Osteocyte (in vitro differentiated cells): Measurements from ENCODE around the gene DIAPH3. TPM values are rescaled to one million over a fixed set of nuclear protein-coding genes. Genes with fewer than 3 reads are reported as not detected.

Experiments
- DNase-seq: peaks from one replicate; pipeline ENCODE4 v3.0.0; 2021; ENCODE audit warnings: mixed read lengths; ENCODE audit not compliant: unreplicated experiment; ENCODE audit errors: extremely low spot score
- H3K27ac Mint-ChIP-seq: one replicate; pipeline ENCODE4 v1.8.0; 2021; ENCODE audit warnings: mild to moderate bottlenecking, mixed read lengths; ENCODE audit not compliant: unreplicated experiment
- H3K27me3 Mint-ChIP-seq: one replicate; pipeline ENCODE4 v1.8.0; 2021; ENCODE audit warnings: mixed read lengths; ENCODE audit not compliant: unreplicated experiment
- H3K36me3 Mint-ChIP-seq: one replicate; pipeline ENCODE4 v1.8.0; 2021; ENCODE audit warnings: mixed read lengths; ENCODE audit not compliant: unreplicated experiment
- H3K4me1 Mint-ChIP-seq: one replicate; pipeline ENCODE4 v1.8.0; 2021; ENCODE audit warnings: mixed read lengths; ENCODE audit not compliant: unreplicated experiment
- H3K4me3 Mint-ChIP-seq: one replicate; pipeline ENCODE4 v1.8.0; 2021; ENCODE audit warnings: mild to moderate bottlenecking, moderate library complexity, mixed read lengths; ENCODE audit not compliant: unreplicated experiment
- H3K9me3 Mint-ChIP-seq: one replicate; pipeline ENCODE4 v1.8.0; 2021; ENCODE audit warnings: mixed read lengths; ENCODE audit not compliant: unreplicated experiment
- CTCF ChIP-seq: fragments of 200-600 bp; sonication (generic); IDR thresholded peaks from 2 replicates; pipeline ENCODE4 v1.5.0; 2021; ENCODE audit warnings: antibody characterized with exemption, mild to moderate bottlenecking, moderate library complexity
- total RNA-seq: library from RNA; stranded (reverse); gene quantifications from 2 replicates; pipeline ENCODE4 v1.2.1, GENCODE V29; 2021

DIAPH3 gene
- total RNA-seq, 1 donor from 2014 or later = 12.2 TPM

GRCh38 chr13:59957438-59957837 lies 206.3 kb downstream of the DIAPH3 start:
- H3K9me3 Mint-ChIP-seq = no peaks in the 10 kb centered on the region
- H3K4me1 Mint-ChIP-seq = peaks cover 6% of the 10 kb centered on the region
- no peak for DNase-seq
- H3K4me3 Mint-ChIP-seq = no peak overlapping the region
- no peak overlapping the region for H3K27ac Mint-ChIP-seq
- H3K36me3 Mint-ChIP-seq = peaks cover 5% of the 10 kb centered on the region
- no peaks in the 10 kb centered on the region for H3K27me3 Mint-ChIP-seq
- no peak for TF ChIP-seq CTCF

- H3K27me3 Mint-ChIP-seq = no peaks in the 10 kb centered on the region
- no peak for TF ChIP-seq CTCF
- H3K9me3 Mint-ChIP-seq = no peaks in the 10 kb centered on the region
- H3K4me1 Mint-ChIP-seq = peaks cover 14% of the 10 kb centered on the region
- peaks cover 5% of the 10 kb centered on the region for H3K36me3 Mint-ChIP-seq
- no peak overlapping the region for H3K27ac Mint-ChIP-seq
- no peak for DNase-seq
- no peak overlapping the region for H3K4me3 Mint-ChIP-seq
Measured at GRCh38 chr13:59954601-59955000, 209.1 kb downstream of the DIAPH3 start.

GRCh38 chr13:59951011-59951410 lies 212.7 kb downstream of the DIAPH3 start:
- peaks cover 5% of the 10 kb centered on the region for H3K36me3 Mint-ChIP-seq
- TF ChIP-seq CTCF = no peak
- peaks cover 30% of the 10 kb centered on the region for H3K4me1 Mint-ChIP-seq
- H3K4me3 Mint-ChIP-seq = no peak overlapping the region
- H3K9me3 Mint-ChIP-seq = no peaks in the 10 kb centered on the region
- H3K27ac Mint-ChIP-seq = no peak overlapping the region
- DNase-seq = no peak
- no peaks in the 10 kb centered on the region for H3K27me3 Mint-ChIP-seq

DNA sequence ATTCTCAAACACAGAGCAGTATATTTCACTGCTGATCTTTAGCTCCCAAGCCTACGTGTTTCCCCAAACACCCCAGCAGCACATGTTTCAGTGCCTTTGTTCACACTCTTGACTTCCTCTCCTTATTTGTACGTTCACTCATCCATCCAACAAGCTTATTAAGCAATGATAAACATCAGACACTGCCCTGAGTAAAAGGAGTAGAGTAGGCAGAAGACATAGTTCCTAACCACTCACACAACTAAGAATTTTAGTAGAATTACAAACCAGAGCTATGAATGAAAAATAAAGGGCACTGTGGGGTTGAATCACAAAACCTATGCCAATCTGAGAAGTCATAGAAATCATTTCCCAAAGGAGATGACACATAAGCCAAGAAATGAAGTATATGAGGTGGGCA lies 213.5 kb downstream of the DIAPH3 start:
- no peak overlapping the region for H3K27ac Mint-ChIP-seq

DNA sequence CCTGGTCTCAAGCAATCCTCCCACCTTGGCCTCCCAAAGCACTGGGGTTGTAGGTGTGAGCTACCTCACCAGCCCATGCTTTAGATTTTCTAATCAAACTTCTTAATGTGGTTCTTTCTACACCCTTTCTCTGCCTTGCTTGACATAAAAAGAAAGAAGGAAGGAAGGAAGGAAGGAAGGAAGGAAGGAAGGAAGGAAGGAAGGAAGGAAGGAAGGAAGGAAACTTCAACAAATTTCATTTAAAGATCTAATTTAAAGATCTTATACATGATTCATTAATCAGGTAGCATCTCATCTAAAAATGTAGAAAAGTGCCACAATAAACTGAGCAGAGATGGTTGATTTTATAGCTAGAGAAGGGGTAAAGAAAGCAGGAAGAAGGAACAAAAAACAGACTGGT lies 215.0 kb downstream of the DIAPH3 start:
- DNase-seq = no peak
- Mint-ChIP-seq H3K27me3 (no peaks in the 10 kb centered on the region), H3K27ac (no peak overlapping the region), H3K36me3 (no peaks in the 10 kb centered on the region), H3K4me3 (no peak overlapping the region), H3K9me3 (no peaks in the 10 kb centered on the region), H3K4me1 (peaks cover 39% of the 10 kb centered on the region)
- TF ChIP-seq CTCF = no peak

More for the DNA sequence above, 213.5 kb downstream of the DIAPH3 start:
- H3K4me1 Mint-ChIP-seq = peaks cover 35% of the 10 kb centered on the region
- no peaks in the 10 kb centered on the region for H3K36me3 Mint-ChIP-seq
- TF ChIP-seq CTCF = no peak
- DNase-seq = no peak
- H3K4me3 Mint-ChIP-seq = no peak overlapping the region
- no peaks in the 10 kb centered on the region for H3K9me3 Mint-ChIP-seq
- no peaks in the 10 kb centered on the region for H3K27me3 Mint-ChIP-seq
